HEK293T (cell line): ENCODE results near the gene MYL1.

Source experiments
- CTCF ChIA-PET: fragments of 350-600 bp; formaldehyde crosslinking; extraction: SDS; loops from one replicate; lab custom pipeline; 2021; ENCODE audit warnings: antibody characterized with exemption, inconsistent platforms; lab: Yijun Ruan, JAX
- POLR2A ChIA-PET: fragments of 350-600 bp; formaldehyde crosslinking; extraction: SDS; loops from one replicate; lab custom pipeline; 2020; ENCODE audit warnings: antibody characterized with exemption, inconsistent platforms; lab: Yijun Ruan, JAX
- DNase-seq: peaks from one replicate; pipeline ENCODE4 v3.0.0; 2012; ENCODE audit warnings: mixed read lengths; ENCODE audit errors: extremely low spot score
- ARNT ChIP-seq: fragments of 450-650 bp; IDR thresholded peaks from 2 replicates; pipeline ENCODE4 v1.6.1; 2017; ENCODE audit warnings: mild to moderate bottlenecking
- BHLHE40 ChIP-seq: fragments of 450-650 bp; IDR thresholded peaks from 2 replicates; pipeline ENCODE4 v1.6.1; 2016; ENCODE audit warnings: mild to moderate bottlenecking, moderate library complexity, borderline replicate concordance
- CTBP1 ChIP-seq: fragments of 450-650 bp; IDR thresholded peaks from 2 replicates; pipeline ENCODE4 v1.6.1; 2016; ENCODE audit warnings: borderline replicate concordance
- ELF4 ChIP-seq: fragments of 450-650 bp; IDR thresholded peaks from 2 replicates; pipeline ENCODE4 v1.6.1; 2017; ENCODE audit warnings: antibody characterized with exemption
- FOXA1 ChIP-seq: fragments of 450-650 bp; IDR thresholded peaks from 2 replicates; pipeline ENCODE4 v1.6.1; 2016; ENCODE audit warnings: mild to moderate bottlenecking
- FOXK2 ChIP-seq: fragments of 450-650 bp; IDR thresholded peaks from 2 replicates; pipeline ENCODE4 v1.6.1; 2016; ENCODE audit warnings: mild to moderate bottlenecking
- FOXM1 ChIP-seq: fragments of 450-650 bp; IDR thresholded peaks from 2 replicates; pipeline ENCODE4 v1.6.1; 2017; ENCODE audit warnings: mild to moderate bottlenecking, borderline replicate concordance
- HDGF ChIP-seq: fragments of 450-650 bp; IDR thresholded peaks from 2 replicates; pipeline ENCODE4 v1.6.1; 2017; ENCODE audit warnings: antibody characterized with exemption, borderline replicate concordance
- L3MBTL2 ChIP-seq: fragments of 450-650 bp; conservative IDR thresholded peaks from 2 replicates; pipeline ENCODE4 v1.6.1; 2016; ENCODE audit warnings: mild to moderate bottlenecking
- LEF1 ChIP-seq: fragments of 450-650 bp; IDR thresholded peaks from 2 replicates; pipeline ENCODE4 v1.6.1; 2017; ENCODE audit warnings: mild to moderate bottlenecking, borderline replicate concordance
- NFRKB ChIP-seq: fragments of 450-650 bp; IDR thresholded peaks from 2 replicates; pipeline ENCODE4 v1.6.1; 2016; ENCODE audit warnings: mild to moderate bottlenecking, moderate library complexity
- SP1 ChIP-seq: fragments of 450-650 bp; IDR thresholded peaks from 2 replicates; pipeline ENCODE4 v1.6.1; 2017
- SUZ12 ChIP-seq: fragments of 450-650 bp; IDR thresholded peaks from 2 replicates; pipeline ENCODE4 v1.6.1; 2016; ENCODE audit warnings: mild to moderate bottlenecking
- TARDBP ChIP-seq: fragments of 450-650 bp; IDR thresholded peaks from 2 replicates; pipeline ENCODE4 v1.6.1; 2016
- ZNF384 ChIP-seq: fragments of 450-650 bp; IDR thresholded peaks from 2 replicates; pipeline ENCODE4 v1.6.1; 2016
- TF ChIP-seq, protein P1 (sequence below): fragments of 450-650 bp; IDR thresholded peaks from 2 replicates; pipeline ENCODE4 v1.6.1; 2016

The MYL1 gene

DNA sequence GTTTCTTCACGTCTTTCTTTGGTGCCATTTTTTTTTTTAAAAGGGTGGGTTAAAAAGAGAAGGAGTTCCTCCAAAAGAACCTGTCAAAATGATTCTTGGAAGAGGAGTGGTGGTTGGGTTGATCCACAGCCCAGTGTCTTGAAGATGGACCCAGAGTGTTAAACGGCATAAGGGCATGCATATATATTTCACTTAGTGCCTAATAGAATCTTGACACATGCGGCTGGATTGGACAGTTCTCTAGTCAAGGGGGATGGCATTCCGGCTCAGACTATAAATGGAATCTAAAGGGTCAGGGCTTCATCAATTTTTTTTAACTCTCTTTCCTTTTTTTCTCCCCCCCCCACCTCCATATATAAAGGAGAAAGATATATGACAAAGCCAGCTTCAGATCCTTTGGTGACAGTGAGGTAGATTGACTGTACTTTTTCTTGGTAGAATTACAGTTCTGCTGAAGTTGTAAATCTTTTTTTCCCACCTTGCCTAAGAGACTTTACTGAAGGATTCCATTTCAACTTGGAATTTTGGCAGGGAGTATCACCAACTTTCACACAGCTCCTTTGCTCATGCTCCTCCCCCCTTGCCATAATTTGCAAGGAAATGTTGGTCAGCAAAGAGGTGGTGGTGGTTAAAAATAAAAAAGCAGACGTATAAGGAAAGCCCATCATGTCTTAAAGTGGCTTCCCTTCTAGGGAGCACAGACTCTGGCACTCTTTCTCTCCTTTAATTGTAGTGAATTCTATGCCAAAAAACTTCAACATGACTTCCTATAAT, at the start of gene MYL1:
Gene MYL1, minus strand, starts transcription at position 160 of the 774 bp plus-strand sequence. Its CDS starts 132 bp downstream, at position 28.
- TF ChIP-seq BHLHE40 (no peak), HDGF (no peak), LEF1 (no peak), SP1 (no peak), ARNT (no peak), ELF4 (no peak), FOXM1 (no peak), ZNF384 (no peak), NFRKB (no peak), L3MBTL2 (no peak), CTBP1 (no peak), TARDBP (no peak), SUZ12 (no peak)
- DNase-seq, result no peak
- ChIA-PET POLR2A (no interaction called here), CTCF (no interaction called here)

- CTCF ChIA-PET, result no interaction called here
- DNase-seq, result no peak
- no peak for TF ChIP-seq CTBP1
- TF ChIP-seq ELF4, result no peak
- no peak for TF ChIP-seq FOXA1
- TF ChIP-seq TARDBP, result no peak
- no peak for TF ChIP-seq FOXK2
- TF ChIP-seq FOXM1, result no peak
- no peak for TF ChIP-seq BHLHE40
- TF ChIP-seq NFRKB, result no peak
- no peak for TF ChIP-seq HDGF
- no peak for TF ChIP-seq LEF1
- TF ChIP-seq ARNT, result no peak
- TF ChIP-seq, protein P1, sequence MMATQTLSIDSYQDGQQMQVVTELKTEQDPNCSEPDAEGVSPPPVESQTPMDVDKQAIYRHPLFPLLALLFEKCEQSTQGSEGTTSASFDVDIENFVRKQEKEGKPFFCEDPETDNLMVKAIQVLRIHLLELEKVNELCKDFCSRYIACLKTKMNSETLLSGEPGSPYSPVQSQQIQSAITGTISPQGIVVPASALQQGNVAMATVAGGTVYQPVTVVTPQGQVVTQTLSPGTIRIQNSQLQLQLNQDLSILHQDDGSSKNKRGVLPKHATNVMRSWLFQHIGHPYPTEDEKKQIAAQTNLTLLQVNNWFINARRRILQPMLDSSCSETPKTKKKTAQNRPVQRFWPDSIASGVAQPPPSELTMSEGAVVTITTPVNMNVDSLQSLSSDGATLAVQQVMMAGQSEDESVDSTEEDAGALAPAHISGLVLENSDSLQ, result no peak
- TF ChIP-seq L3MBTL2, result no peak
- no peak for TF ChIP-seq SUZ12
- no peak for TF ChIP-seq SP1
- POLR2A ChIA-PET, result no interaction called here
Observed at GRCh38 chr2:210363876-210364275, 48.9 kb upstream of the MYL1 start.

- CTCF ChIA-PET, result no interaction called here
Observed at GRCh38 chr2:210363261-210363660, 48.3 kb upstream of the MYL1 start.

DNA sequence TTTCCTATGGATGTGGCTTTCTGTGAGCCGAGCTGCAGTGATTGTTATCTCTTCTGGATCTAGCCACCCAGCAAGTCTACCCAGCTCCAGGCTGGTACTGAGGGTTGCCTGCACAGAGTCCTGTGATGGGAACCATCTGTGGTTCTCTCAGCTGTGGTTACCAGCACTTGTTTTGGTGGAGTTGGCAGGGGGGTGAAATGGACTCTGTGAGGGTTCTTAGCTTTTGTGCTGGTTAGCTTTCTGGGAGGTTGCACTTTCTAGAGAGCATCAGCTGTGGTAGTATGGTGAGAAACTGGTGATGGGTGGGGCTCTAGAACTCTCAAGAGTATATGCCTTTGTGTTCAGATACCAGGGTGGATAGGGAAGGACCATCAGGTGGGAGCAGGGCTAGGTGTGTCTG, 45.4 kb upstream of the MYL1 start:
- TF ChIP-seq TARDBP (no peak), LEF1 (no peak), BHLHE40 (no peak), FOXA1 (no peak)
- TF ChIP-seq, protein P1, result no peak

More at GRCh38 chr2:210363261-210363660, 48.3 kb upstream of the MYL1 start:
- POLR2A ChIA-PET, result no interaction called here
- TF ChIP-seq HDGF (no peak), SUZ12 (no peak), ZNF384 (no peak), ELF4 (no peak), ARNT (no peak), CTBP1 (no peak), FOXA1 (no peak), FOXM1 (no peak), SP1 (no peak), NFRKB (no peak), LEF1 (no peak), TARDBP (no peak), BHLHE40 (no peak), L3MBTL2 (no peak), FOXK2 (no peak)
- TF ChIP-seq, protein P1, result no peak
- no peak for DNase-seq

GRCh38 chr2:210356944-210357343, 42.0 kb upstream of the MYL1 start:
- ChIA-PET CTCF (no interaction called here), POLR2A (no interaction called here)
- no peak for DNase-seq
- no peak for TF ChIP-seq SP1
- TF ChIP-seq L3MBTL2, result no peak
- no peak for TF ChIP-seq SUZ12
- no peak for TF ChIP-seq LEF1
- TF ChIP-seq ARNT, result no peak

More for the DNA sequence above, 45.4 kb upstream of the MYL1 start:
- CTCF ChIA-PET, result no interaction called here
- POLR2A ChIA-PET, result no interaction called here
- no peak for DNase-seq

GRCh38 chr2:210337159-210337558, 22.2 kb upstream of the MYL1 start:
- CTCF ChIA-PET, result no interaction called here
- POLR2A ChIA-PET, result no interaction called here
- peak; percentile 12 for DNase-seq
- no peak for TF ChIP-seq LEF1
- no peak for TF ChIP-seq FOXM1
- TF ChIP-seq CTBP1, result no peak
- no peak for TF ChIP-seq BHLHE40
- TF ChIP-seq FOXK2, result no peak
- TF ChIP-seq L3MBTL2, result no peak
- TF ChIP-seq ELF4, result no peak
- TF ChIP-seq TARDBP, result no peak
- TF ChIP-seq, protein P1, result no peak
- TF ChIP-seq HDGF, result no peak
- TF ChIP-seq SP1, result no peak
- TF ChIP-seq ZNF384, result no peak
- no peak for TF ChIP-seq FOXA1
- TF ChIP-seq SUZ12, result no peak
- no peak for TF ChIP-seq NFRKB
- TF ChIP-seq ARNT, result no peak
